Heart left ventricle (tissue), 16 donors: Measurements from ENCODE around the gene CYB5A. TPM values are rescaled to one million over a fixed set of nuclear protein-coding genes. Genes with fewer than 3 reads are reported as not detected.

Experiments
- ATAC-seq, 4 donors: fragments of 200-7000 bp; cut with Tn5 transposase; one replicate each; pipeline ENCODE4 v1.9.1; 2020 to 2022; ENCODE audit warnings: moderate library complexity in 4 of 4, mild to moderate bottlenecking in 3 of 4, moderate number of reproducible peaks in 1 of 4
- DNase-seq, 5 donors: peaks; one replicate each; pipeline ENCODE4 v3.0.0-alpha.2; 2020
- H3K27ac ChIP-seq, 12 donors: fragments of 200-600 bp; sonication (generic) in 4 of 12; one replicate each; pipeline versions ENCODE4 v1.5.0 to v1.8.0; 2016 to 2022; ENCODE audit warnings: mild to moderate bottlenecking in 2 of 12
- H3K27me3 ChIP-seq, 9 donors: fragments of 200-600 bp; sonication (generic) in 2 of 9; one replicate each; pipeline versions ENCODE4 v1.5.1 to v1.8.0; 2016 to 2022; ENCODE audit warnings: mild to moderate bottlenecking in 3 of 9
- H3K36me3 ChIP-seq, 9 donors: fragments of 200-600 bp; sonication (generic) in 2 of 9; one replicate each; pipeline versions ENCODE4 v1.5.0 to v1.8.0; 2018 to 2022; ENCODE audit warnings: mild to moderate bottlenecking in 2 of 9
- H3K4me1 ChIP-seq, 12 donors: fragments of 200-600 bp; sonication (generic) in 4 of 12; one replicate each; pipeline versions ENCODE4 v1.5.0 to v1.8.0; 2016 to 2022; ENCODE audit warnings: mild to moderate bottlenecking in 3 of 12
- H3K4me3 ChIP-seq, 12 donors: fragments of 200-600 bp; sonication (generic) in 4 of 12; one replicate each; pipeline versions ENCODE4 v1.5.0 to v1.8.0; 2017 to 2022; ENCODE audit warnings: mild to moderate bottlenecking in 9 of 12, moderate library complexity in 4 of 12
- H3K9me3 ChIP-seq, 12 donors: fragments of 200-600 bp; sonication (generic) in 4 of 12; one replicate each; pipeline versions ENCODE4 v1.5.0 to v1.8.0; 2016 to 2022; ENCODE audit warnings: mild to moderate bottlenecking in 1 of 12
- CTCF ChIP-seq, 12 donors: fragments of 200-600 bp; sonication (generic) in 4 of 12; IDR thresholded peaks; one replicate each; pipeline versions ENCODE4 v1.5.0 to v1.8.0; 2018 to 2022; ENCODE audit warnings: antibody characterized with exemption in 12 of 12, mild to moderate bottlenecking in 5 of 12
- POLR2A ChIP-seq, 2 donors: fragments of 450-650 bp; IDR thresholded peaks; one replicate each; pipeline ENCODE4 v1.6.1; 2017; ENCODE audit warnings: antibody characterized with exemption in 2 of 2, mild to moderate bottlenecking in 2 of 2, moderate library complexity in 2 of 2
- WGBS, 4 donors: extraction: QIAGEN DNeasy Blood & Tissue Kit in 2 of 4; methylation state at CpG; one replicate each; pipeline versions ENCODE4 v1.1.5 to v1.1.7; 2013 to 2018; 5-methylcytosine and 5-hydroxymethylcytosine counted together
- intact Hi-C, 10 donors: fragments of 100-400 bp; cut with DNase I; formaldehyde crosslinking; loops; one replicate each; pipeline versions ENCODE4 v1.11.1 to v1.14.2; 2022
- polyA plus RNA-seq, 2 donors: library from polyadenylated mRNA; stranded (reverse); fragments of 200-250 nt; gene quantifications; one replicate each; pipeline ENCODE4 v1.2.3, GENCODE V29; 2013
- total RNA-seq, 9 donors: library from RNA; depleted of rRNA in 2 of 9; stranded (reverse); fragments of >200 nt in 2 of 9; fragmentation: NEBNext Ultra II Directional in 3 of 9; extraction: Animal tissue kit (Norgen Biotek cat#: 25700) in 3 of 9; gene quantifications; one replicate each; pipeline versions ENCODE4 v1.1.0 to v1.2.4, GENCODE V29; 2016 to 2023
- donor health status: ischemic (EF 13 %, LVEDD 7.1; RV severe dilation, severe dysfunction).
- donor health status: healthy with polysubstance abuse.
- donor health status: DM: no; HTN: yes; CAD: no.
- donor health status: DM: no; HTN: no; CAD: no.
- donor health status: ischemic (EF 25% LVEDD 6.9; RV normal size, moderate dysfunction).
- donor health status: ischemic (EF 25% LVEDD 5.7; RV mildly dilated, moderate dysfunction).
- donor health status: healthy.
- donor health status: DM: yes; HTN: yes; CAD: no.
- donor health status: ischemic (EF 35%, LVEDD 5.7; RV mildly dilated, moderate dysfunction).
- donor health status: nonischemic (EF 11% LVEDD 7.7; RV severe dilation, severe dysfunction).
- donor health status: DM: yes; HTN: yes; CAD: no.
- donor health status: PGD.
- donor health status: ischemic (EF 29% LVEDD 5.4; RV normal size, mild dysfunction).
- donor health status: nonischemic (EF 23%, LVEDD 6.1; RV moderate dilation, normal function).

Gene CYB5A
- total and polyA plus RNA-seq, 11 donors, result 46.5 to 146 (median 82.6) TPM

GRCh38 chr18:74228312-74228711 lies 63.5 kb downstream of the CYB5A start:
- 80 to 88% (median 81%) methylated on average over 5 of the region's 5 CpGs for WGBS, 4 donors
- TF ChIP-seq CTCF (IDR thresholded peaks at IDR 0.05), result no peak
- no peak for TF ChIP-seq POLR2A (IDR thresholded peaks at IDR 0.05)
- no peaks in the 10 kb centered on the region for H3K9me3 ChIP-seq

DNA sequence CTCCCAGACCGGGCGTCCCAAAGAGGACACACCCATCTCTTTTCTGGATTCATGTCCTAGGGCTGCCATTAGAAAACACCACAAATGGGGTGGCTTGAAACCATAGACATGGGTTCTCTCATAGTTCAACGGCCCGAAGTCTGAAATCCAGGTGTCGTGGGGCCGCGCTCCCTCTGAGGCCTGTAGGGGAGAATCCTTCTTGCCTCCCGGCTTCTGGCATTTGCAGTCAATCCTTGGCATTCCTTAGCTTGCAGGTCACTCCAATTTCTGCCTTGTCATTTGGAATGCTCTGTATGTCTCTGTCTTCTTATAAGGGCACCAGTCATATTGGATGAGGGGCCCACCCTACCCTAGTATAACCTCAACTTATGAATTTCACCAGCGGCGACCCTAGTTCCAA lies 65.1 kb downstream of the CYB5A start:
- no peaks in the 10 kb centered on the region for H3K4me1 ChIP-seq
- no peak for ATAC-seq
- H3K4me3 ChIP-seq, result no peak overlapping the region
- no peaks in the 10 kb centered on the region for H3K9me3 ChIP-seq
- H3K27me3 ChIP-seq, result no peaks in the 10 kb centered on the region
- WGBS, 4 donors, result 89 to 97% (median 97%) methylated on average over 10 of the region's 10 CpGs
- no peak for DNase-seq
- no peak overlapping the region for H3K27ac ChIP-seq
- TF ChIP-seq CTCF (IDR thresholded peaks at IDR 0.05), result no peak
- no peak for TF ChIP-seq POLR2A (IDR thresholded peaks at IDR 0.05)
- no peaks in the 10 kb centered on the region for H3K36me3 ChIP-seq
- intact Hi-C loops, result no loop called here

More at GRCh38 chr18:74228312-74228711, 63.5 kb downstream of the CYB5A start:
- no peak for ATAC-seq
- H3K4me3 ChIP-seq, result no peak overlapping the region
- H3K27ac ChIP-seq, result no peak overlapping the region
- DNase-seq, result no peak
- no peaks in the 10 kb centered on the region for H3K27me3 ChIP-seq
- intact Hi-C loops, result no loop called here
- H3K36me3 ChIP-seq, result no peaks in the 10 kb centered on the region
- no peaks in the 10 kb centered on the region for H3K4me1 ChIP-seq

- intact Hi-C loops, result no loop called here
- Histone ChIP-seq H3K27me3 (no peaks in the 10 kb centered on the region), H3K27ac (no peak overlapping the region), H3K9me3 (no peaks in the 10 kb centered on the region), H3K4me1 (no peaks in the 10 kb centered on the region), H3K4me3 (no peak overlapping the region), H3K36me3 (no peaks in the 10 kb centered on the region)
- 68 to 76% (median 70%) methylated on average over 4 of the region's 4 CpGs for WGBS, 4 donors
- DNase-seq (no peak), ATAC-seq (no peak)
- TF ChIP-seq POLR2A (IDR thresholded peaks at IDR 0.05), result no peak
- no peak for TF ChIP-seq CTCF (IDR thresholded peaks at IDR 0.05)
Observed at GRCh38 chr18:74226156-74226555, 65.6 kb downstream of the CYB5A start.

- no peaks in the 10 kb centered on the region for H3K36me3 ChIP-seq
- H3K27me3 ChIP-seq, result no peaks in the 10 kb centered on the region
- TF ChIP-seq CTCF (IDR thresholded peaks at IDR 0.05) (no peak), POLR2A (IDR thresholded peaks at IDR 0.05) (no peak)
- no peaks in the 10 kb centered on the region for H3K9me3 ChIP-seq
- ATAC-seq (no peak), DNase-seq (no peak)
- 47 to 61% (median 55%) methylated on average over 5 of the region's 5 CpGs for WGBS, 4 donors
- intact Hi-C loops, result no loop called here
- no peaks in the 10 kb centered on the region for H3K4me1 ChIP-seq
- H3K4me3 ChIP-seq, result no peak overlapping the region
- no peak overlapping the region for H3K27ac ChIP-seq
Observed at GRCh38 chr18:74225193-74225840, 66.4 kb downstream of the CYB5A start.
